Measurements from ENCODE around the gene SERINC3.

The SERINC3 gene

DNA sequence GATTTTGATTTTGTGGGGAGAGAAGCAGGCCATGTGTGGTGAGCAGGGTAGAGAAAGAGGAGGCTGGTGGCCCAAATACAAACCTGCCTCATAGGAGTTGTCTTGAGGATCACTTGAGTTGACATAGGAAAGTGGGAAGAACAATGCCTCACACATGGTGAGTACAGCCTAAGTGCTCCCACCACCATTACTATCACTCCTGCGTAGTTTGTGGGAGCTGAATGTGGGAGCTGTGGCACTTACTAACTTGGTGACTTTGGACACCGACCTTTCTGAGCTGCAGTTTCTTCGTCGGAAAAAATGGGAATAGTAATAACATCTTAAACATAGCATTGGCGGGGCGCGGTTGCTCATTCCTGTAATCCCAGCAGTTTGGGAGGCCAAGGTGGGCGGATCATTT, 25.5 kb upstream of the SERINC3 start:
- TF ChIP-seq, protein P1, sequence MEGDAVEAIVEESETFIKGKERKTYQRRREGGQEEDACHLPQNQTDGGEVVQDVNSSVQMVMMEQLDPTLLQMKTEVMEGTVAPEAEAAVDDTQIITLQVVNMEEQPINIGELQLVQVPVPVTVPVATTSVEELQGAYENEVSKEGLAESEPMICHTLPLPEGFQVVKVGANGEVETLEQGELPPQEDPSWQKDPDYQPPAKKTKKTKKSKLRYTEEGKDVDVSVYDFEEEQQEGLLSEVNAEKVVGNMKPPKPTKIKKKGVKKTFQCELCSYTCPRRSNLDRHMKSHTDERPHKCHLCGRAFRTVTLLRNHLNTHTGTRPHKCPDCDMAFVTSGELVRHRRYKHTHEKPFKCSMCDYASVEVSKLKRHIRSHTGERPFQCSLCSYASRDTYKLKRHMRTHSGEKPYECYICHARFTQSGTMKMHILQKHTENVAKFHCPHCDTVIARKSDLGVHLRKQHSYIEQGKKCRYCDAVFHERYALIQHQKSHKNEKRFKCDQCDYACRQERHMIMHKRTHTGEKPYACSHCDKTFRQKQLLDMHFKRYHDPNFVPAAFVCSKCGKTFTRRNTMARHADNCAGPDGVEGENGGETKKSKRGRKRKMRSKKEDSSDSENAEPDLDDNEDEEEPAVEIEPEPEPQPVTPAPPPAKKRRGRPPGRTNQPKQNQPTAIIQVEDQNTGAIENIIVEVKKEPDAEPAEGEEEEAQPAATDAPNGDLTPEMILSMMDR (IDR thresholded peaks at IDR 0.05; ENCODE audit: low read depth, low read length), result no peak
- in situ Hi-C loops (cut with HindIII; ENCODE audit: low sequenced_read_pairs), result no loop called here
- no peak for DNase-seq (ENCODE audit: low read depth, low spot score)
- no peak overlapping the region for H3K4me3 ChIP-seq (ENCODE audit: low read depth, low read length)

DNA sequence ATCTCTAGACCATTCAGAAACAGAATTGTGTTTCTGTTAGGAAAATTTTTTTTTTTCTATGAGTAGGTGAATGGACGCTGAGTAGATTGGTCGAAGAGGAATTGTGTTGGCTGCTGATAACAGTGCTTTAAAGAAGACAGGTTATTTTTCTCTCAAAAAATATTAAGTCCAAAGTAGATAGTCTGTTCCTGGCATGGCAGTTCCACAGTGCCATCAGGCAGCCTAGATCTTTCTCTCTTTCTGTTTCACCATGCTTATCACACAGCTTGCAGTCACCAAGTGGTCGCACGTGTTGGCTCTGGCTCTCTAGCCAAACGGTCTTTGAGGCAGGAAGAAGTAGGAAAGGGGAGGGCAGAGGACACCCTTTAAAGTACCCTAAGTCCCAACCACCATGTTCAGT, 22.4 kb upstream of the SERINC3 start:
- no peak overlapping the region for H3K4me3 ChIP-seq (ENCODE audit: low read depth, low read length)
- TF ChIP-seq, protein P1 (IDR thresholded peaks at IDR 0.05; ENCODE audit: low read depth, low read length), result no peak
- in situ Hi-C loops (cut with HindIII; ENCODE audit: low sequenced_read_pairs), result no loop called here
- no peak for DNase-seq (ENCODE audit: low read depth, low spot score)

- no peak overlapping the region for H3K4me3 ChIP-seq (ENCODE audit: low read depth, low read length)
- in situ Hi-C loops (cut with HindIII; ENCODE audit: low sequenced_read_pairs), result no loop called here
- TF ChIP-seq, protein P1 (IDR thresholded peaks at IDR 0.05; ENCODE audit: low read depth, low read length), result no peak
- DNase-seq (ENCODE audit: low read depth, low spot score), result no peak
These were observed 21.5 kb upstream of the SERINC3 start for GRCh38 chr20:44543358-44543757.

DNA sequence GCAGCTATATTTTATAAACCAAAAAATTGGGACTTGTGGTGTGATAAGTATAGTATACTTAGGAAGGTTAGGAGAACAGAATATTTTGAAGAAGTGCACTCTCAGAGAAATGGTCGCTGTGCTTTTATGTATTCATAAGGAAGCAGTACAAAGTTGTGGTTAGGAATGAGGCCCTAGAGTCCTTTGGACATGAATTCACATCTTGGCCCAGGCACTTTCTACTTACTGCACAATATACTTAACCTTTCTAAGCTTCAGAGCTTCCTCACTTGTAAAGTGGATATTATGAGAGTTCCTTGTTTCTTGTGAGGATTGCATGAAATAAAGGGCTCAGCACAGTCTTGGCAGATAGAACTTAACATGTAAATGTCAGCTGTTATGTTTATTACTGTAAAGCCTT, 21.0 kb upstream of the SERINC3 start:
- TF ChIP-seq, protein P1 (IDR thresholded peaks at IDR 0.05; ENCODE audit: low read depth, low read length), result no peak
- DNase-seq (ENCODE audit: low read depth, low spot score), result no peak
- in situ Hi-C loops (cut with HindIII; ENCODE audit: low sequenced_read_pairs), result no loop called here
- no peak overlapping the region for H3K4me3 ChIP-seq (ENCODE audit: low read depth, low read length)

GRCh38 chr20:44541992-44542391, 20.1 kb upstream of the SERINC3 start:
- no peak overlapping the region for H3K4me3 ChIP-seq (ENCODE audit: low read depth, low read length)
- in situ Hi-C loops (cut with HindIII; ENCODE audit: low sequenced_read_pairs), result no loop called here
- TF ChIP-seq, protein P1 (IDR thresholded peaks at IDR 0.05; ENCODE audit: low read depth, low read length), result no peak
- DNase-seq (ENCODE audit: low read depth, low spot score), result no peak

GRCh38 chr20:44540834-44541233, 19.0 kb upstream of the SERINC3 start:
- TF ChIP-seq, protein P1 (IDR thresholded peaks at IDR 0.05; ENCODE audit: low read depth, low read length), result no peak
- no peak overlapping the region for H3K4me3 ChIP-seq (ENCODE audit: low read depth, low read length)
- in situ Hi-C loops (cut with HindIII; ENCODE audit: low sequenced_read_pairs), result no loop called here
- DNase-seq (ENCODE audit: low read depth, low spot score), result peak; percentile 44

- no peak overlapping the region for H3K4me3 ChIP-seq (ENCODE audit: low read depth, low read length)
- TF ChIP-seq, protein P1 (IDR thresholded peaks at IDR 0.05; ENCODE audit: low read depth, low read length), result peak; percentile 22
- DNase-seq (ENCODE audit: low read depth, low spot score), result no peak
- in situ Hi-C loops (cut with HindIII; ENCODE audit: low sequenced_read_pairs), result no loop called here
These were observed 16.1 kb upstream of the SERINC3 start for GRCh38 chr20:44537993-44538392.
